Gastroesophageal sphincter (tissue), 4 donors: ENCODE measurements around the gene ZNF236. TPM values are rescaled to one million over a fixed set of nuclear protein-coding genes. Genes with fewer than 3 reads are reported as not detected.

Experiments used
- ATAC-seq: fragments of 150-250 bp; one replicate; pipeline ENCODE4 v1.9.1; 2016; ENCODE audit warnings: mild to moderate bottlenecking, moderate library complexity
- H3K27ac ChIP-seq, 4 donors: fragments of 200-600 bp; sonication (generic) in 3 of 4; 1 replicate in 3 of 4; 2 replicates in 1 of 4; pipeline ENCODE4 v1.5.1; 2016 to 2019
- H3K27me3 ChIP-seq: fragments of 200-600 bp; sonication (generic); one replicate; pipeline ENCODE4 v1.5.1; 2019
- H3K36me3 ChIP-seq, 2 donors: fragments of 200-600 bp; sonication (generic); one replicate each; pipeline ENCODE4 v1.5.1; 2019; ENCODE audit warnings: control low read depth in 1 of 2
- H3K4me1 ChIP-seq, 3 donors: fragments of 200-600 bp; sonication (generic); 1 replicate in 2 of 3; 2 replicates in 1 of 3; pipeline ENCODE4 v1.5.1; 2016 to 2019; ENCODE audit warnings: control low read depth in 2 of 3
- H3K4me3 ChIP-seq, 2 donors: fragments of 200-600 bp; sonication (generic); one replicate each; pipeline ENCODE4 v1.5.1; 2019; ENCODE audit warnings: mild to moderate bottlenecking in 1 of 2, moderate library complexity in 1 of 2
- H3K9me3 ChIP-seq, 3 donors: fragments of 200-600 bp; sonication (generic); one replicate each; pipeline ENCODE4 v1.5.1; 2017 to 2019; ENCODE audit warnings: control low read depth in 2 of 3
- EP300 ChIP-seq: sonication (generic); formaldehyde crosslinking; IDR thresholded peaks from one replicate; pipeline ENCODE4 v1.6.1; 2017; ENCODE audit warnings: antibody characterized with exemption, mild to moderate bottlenecking
- POLR2A ChIP-seq, 2 donors: fragments of 450-650 bp; IDR thresholded peaks; one replicate each; pipeline ENCODE4 v1.6.1; 2017; ENCODE audit warnings: antibody characterized with exemption in 2 of 2, mild to moderate bottlenecking in 2 of 2, moderate library complexity in 1 of 2
- POLR2AphosphoS5 ChIP-seq: sonication (generic); formaldehyde crosslinking; IDR thresholded peaks from one replicate; pipeline ENCODE4 v1.6.1; 2017; ENCODE audit warnings: antibody characterized with exemption
- WGBS, 2 donors: methylation state at CpG; one replicate each; pipeline ENCODE4 v1.1.5; 2018; ENCODE audit warnings: low coverage in 1 of 2; 5-methylcytosine and 5-hydroxymethylcytosine counted together
- total RNA-seq, 4 donors: library from RNA; depleted of rRNA; stranded (reverse); fragments of >200 nt; gene quantifications; one replicate each; pipeline ENCODE4 v1.1.0, GENCODE V29; 2016
- TF ChIP-seq, protein P1 (sequence below), 4 experiments: fragments of 200-600 bp in 2 of 4; fragments of 450-650 bp in 2 of 4; sonication (generic) in 1 of 4; IDR thresholded peaks; one replicate each; pipeline ENCODE4 v1.5.1; 2017 to 2019; ENCODE audit warnings: antibody characterized with exemption in 4 of 4, mild to moderate bottlenecking in 2 of 4, moderate library complexity in 2 of 4

The ZNF236 gene
- total RNA-seq, 4 donors from 2014 or later, result 8.5 to 26.8 (median 16.8) TPM

GRCh38 chr18:76978616-76979015 lies 156.3 kb downstream of the ZNF236 start:
- peaks cover 0 to 10% of the 10 kb centered on the region in 2 donors for H3K36me3 ChIP-seq
- TF ChIP-seq, protein P1, sequence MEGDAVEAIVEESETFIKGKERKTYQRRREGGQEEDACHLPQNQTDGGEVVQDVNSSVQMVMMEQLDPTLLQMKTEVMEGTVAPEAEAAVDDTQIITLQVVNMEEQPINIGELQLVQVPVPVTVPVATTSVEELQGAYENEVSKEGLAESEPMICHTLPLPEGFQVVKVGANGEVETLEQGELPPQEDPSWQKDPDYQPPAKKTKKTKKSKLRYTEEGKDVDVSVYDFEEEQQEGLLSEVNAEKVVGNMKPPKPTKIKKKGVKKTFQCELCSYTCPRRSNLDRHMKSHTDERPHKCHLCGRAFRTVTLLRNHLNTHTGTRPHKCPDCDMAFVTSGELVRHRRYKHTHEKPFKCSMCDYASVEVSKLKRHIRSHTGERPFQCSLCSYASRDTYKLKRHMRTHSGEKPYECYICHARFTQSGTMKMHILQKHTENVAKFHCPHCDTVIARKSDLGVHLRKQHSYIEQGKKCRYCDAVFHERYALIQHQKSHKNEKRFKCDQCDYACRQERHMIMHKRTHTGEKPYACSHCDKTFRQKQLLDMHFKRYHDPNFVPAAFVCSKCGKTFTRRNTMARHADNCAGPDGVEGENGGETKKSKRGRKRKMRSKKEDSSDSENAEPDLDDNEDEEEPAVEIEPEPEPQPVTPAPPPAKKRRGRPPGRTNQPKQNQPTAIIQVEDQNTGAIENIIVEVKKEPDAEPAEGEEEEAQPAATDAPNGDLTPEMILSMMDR (IDR thresholded peaks at IDR 0.05), result no peak
- TF ChIP-seq POLR2A (IDR thresholded peaks at IDR 0.05) (no peak), POLR2AphosphoS5 (no peak), EP300 (no peak)
- 92 to 94% methylated on average over 9 to 11 of the region's 14 CpGs for WGBS, 2 donors
- no peak for ATAC-seq
- no peaks in the 10 kb centered on the region for H3K27me3 ChIP-seq
- H3K4me1 ChIP-seq, result peaks cover 0 to 7% (median 0%) of the 10 kb centered on the region in 3 donors
- H3K27ac ChIP-seq, result no peak overlapping the region
- no peaks in the 10 kb centered on the region for H3K9me3 ChIP-seq
- no peak overlapping the region for H3K4me3 ChIP-seq

DNA sequence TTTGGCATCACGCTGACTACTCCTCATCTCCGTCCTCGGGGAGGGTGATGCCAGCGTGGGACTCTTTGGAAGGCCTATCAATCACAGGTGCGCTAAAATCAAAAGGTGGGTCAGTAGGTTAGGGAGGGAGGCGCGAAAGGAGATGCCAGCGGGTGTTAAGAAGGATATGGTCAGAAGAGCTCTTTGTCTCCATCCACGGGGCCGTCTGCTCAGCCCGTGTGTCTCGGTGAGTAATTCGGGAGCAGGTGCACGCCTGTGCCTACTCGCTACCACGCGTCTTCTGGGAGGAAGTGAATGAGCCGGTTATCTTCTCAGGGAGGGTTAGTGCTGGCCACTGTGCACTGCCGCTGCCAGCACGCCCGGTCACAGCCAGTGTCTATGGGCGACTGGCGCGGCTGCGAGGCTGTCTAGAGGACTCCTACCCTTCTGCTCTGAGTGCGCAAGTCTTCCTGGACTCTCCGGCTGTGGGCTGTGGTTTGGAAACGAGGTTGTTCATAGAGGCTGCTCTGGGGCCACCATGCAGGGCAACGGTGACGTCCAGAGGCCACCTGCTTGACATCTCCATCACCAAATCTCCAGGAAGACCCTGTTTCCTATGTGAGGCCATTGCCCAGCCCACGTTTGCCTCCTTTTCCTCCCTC lies 156.9 kb downstream of the ZNF236 start:
- WGBS, 2 donors, result 83 to 93% methylated on average over 6 to 11 of the region's 31 CpGs
- Histone ChIP-seq H3K9me3 (no peaks in the 10 kb centered on the region), H3K27ac (no peak overlapping the region), H3K4me1 (peaks cover 0 to 8% (median 0%) of the 10 kb centered on the region in 3 donors), H3K27me3 (no peaks in the 10 kb centered on the region), H3K36me3 (peaks cover 0 to 6% of the 10 kb centered on the region in 2 donors), H3K4me3 (no peak overlapping the region)
- TF ChIP-seq, protein P1 (IDR thresholded peaks at IDR 0.05), result no peak
- TF ChIP-seq POLR2AphosphoS5, result no peak
- TF ChIP-seq EP300, result no peak
- TF ChIP-seq POLR2A (IDR thresholded peaks at IDR 0.05), result no peak
- no peak for ATAC-seq

DNA sequence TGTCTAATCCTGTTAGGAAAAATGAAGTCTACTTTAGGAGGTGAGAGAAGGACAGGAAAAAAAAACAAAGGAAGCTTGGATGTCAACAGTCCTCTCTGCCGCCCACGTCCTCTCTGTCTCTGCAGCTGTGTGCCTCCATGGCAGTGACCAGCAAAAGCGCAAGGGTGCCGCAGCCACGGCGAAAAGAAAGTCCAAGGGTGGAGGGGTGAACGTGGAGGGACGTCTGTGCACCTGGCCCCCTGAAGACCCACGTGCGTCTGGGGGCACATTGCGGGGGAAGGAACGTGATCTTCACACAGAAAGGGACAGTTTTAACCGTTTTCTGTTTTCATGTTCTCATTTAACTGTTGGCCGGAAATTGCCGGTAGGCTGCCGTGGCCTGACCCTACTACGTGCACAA lies 157.5 kb downstream of the ZNF236 start:
- Histone ChIP-seq H3K9me3 (no peaks in the 10 kb centered on the region), H3K27me3 (no peaks in the 10 kb centered on the region), H3K4me3 (no peak overlapping the region), H3K4me1 (peaks cover 0 to 8% (median 0%) of the 10 kb centered on the region in 3 donors), H3K27ac (no peak overlapping the region), H3K36me3 (peaks cover 0 to 6% of the 10 kb centered on the region in 2 donors)
- no peak for ATAC-seq
- TF ChIP-seq POLR2A (IDR thresholded peaks at IDR 0.05) (no peak), POLR2AphosphoS5 (no peak), EP300 (no peak)
- TF ChIP-seq, protein P1 (IDR thresholded peaks at IDR 0.05), result no peak
- WGBS, 2 donors, result 80 to 83% methylated on average over 17 of the region's 17 CpGs

DNA sequence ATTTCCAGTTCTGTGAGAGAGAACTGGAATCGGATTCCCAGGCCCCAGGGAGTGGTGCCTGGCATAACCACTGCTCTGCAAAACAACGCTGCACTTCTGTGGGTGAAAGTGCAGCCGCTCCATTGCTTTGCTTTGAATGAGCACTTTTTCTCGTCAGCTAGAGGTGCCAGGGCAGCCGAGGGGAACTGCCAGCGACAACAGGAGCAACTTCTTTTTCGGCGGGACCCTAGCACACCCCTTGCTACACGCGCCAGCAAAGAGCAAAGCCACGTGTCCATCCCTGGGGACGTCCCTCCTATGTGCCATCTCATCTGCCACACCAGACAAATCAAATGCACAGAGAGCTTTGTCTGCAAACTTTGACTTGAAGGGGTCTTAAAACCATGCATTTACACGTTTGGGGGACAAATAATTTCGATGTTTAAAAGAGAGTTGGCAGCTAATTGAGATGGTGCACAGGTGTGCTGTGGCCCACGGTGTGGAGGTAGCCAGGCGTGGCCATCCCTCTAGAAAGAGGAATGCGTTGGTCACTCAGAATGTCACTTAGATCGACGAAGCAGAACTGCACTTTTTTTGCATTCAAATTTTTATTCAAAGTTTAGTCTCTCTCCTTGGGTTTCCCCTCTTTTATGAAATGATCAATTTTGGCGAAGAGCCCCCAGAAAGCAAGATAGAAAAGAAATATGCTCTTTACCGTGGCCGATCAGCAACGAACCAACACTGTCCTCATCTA lies 158.5 kb downstream of the ZNF236 start:
- no peak for ATAC-seq

More for the DNA sequence above, 158.5 kb downstream of the ZNF236 start:
- TF ChIP-seq POLR2AphosphoS5 (no peak), EP300 (no peak), POLR2A (IDR thresholded peaks at IDR 0.05) (no peak)
- TF ChIP-seq, protein P1 (IDR thresholded peaks at IDR 0.05), result no peak
- H3K9me3 ChIP-seq, result no peaks in the 10 kb centered on the region
- peaks cover 0 to 8% (median 0%) of the 10 kb centered on the region in 3 donors for H3K4me1 ChIP-seq
- peaks cover 0 to 6% of the 10 kb centered on the region in 2 donors for H3K36me3 ChIP-seq
- WGBS, 2 donors, result 73 to 79% methylated on average over 15 to 20 of the region's 23 CpGs
- H3K27ac ChIP-seq, result no peak overlapping the region
- no peak overlapping the region for H3K4me3 ChIP-seq
- no peaks in the 10 kb centered on the region for H3K27me3 ChIP-seq
